SK-N-MC (cell line): ENCODE data around the gene MYO15B.

Experiments
- EZH2 ChIP-seq: fragments of 200-600 bp; sonication (generic); IDR thresholded peaks from one replicate; pipeline ENCODE4 v1.6.1; 2017; ENCODE audit warnings: antibody characterized with exemption
- POLR2AphosphoS5 ChIP-seq: IDR thresholded peaks from 2 replicates; pipeline ENCODE4 v1.6.1; 2012; ENCODE audit warnings: mild to moderate bottlenecking, low read depth, low read length, borderline replicate concordance

GRCh38 chr17:75650874-75651273 lies 63.3 kb downstream of the MYO15B start:
- TF ChIP-seq EZH2 (no peak), POLR2AphosphoS5 (no peak)
